SK-N-SH treated with all-trans-retinoic acid at 6 μM for 48 hours (cell line): ENCODE data around the gene SNRPE.
A peak's percentile ranks its signal among the peaks of the same experiment; 100 is the strongest.

ENCODE experiments used
- ATAC-seq: fragments of 200-7000 bp; cut with Tn5 transposase; 3 replicates; pipeline ENCODE4 v1.9.1; 2020; ENCODE audit warnings: mild to moderate bottlenecking, moderate library complexity
- ARNTL ChIP-seq: fragments of 450-650 bp; formaldehyde crosslinking; IDR thresholded peaks from 2 replicates; pipeline ENCODE4 v1.5.0; 2020; ENCODE audit warnings: low read depth, mild to moderate bottlenecking, moderate library complexity, borderline replicate concordance
- BACH2 ChIP-seq: fragments of 250-450 bp; sonication (Bioruptor Pico); IDR thresholded peaks from 2 replicates; pipeline ENCODE4 v1.9.0; 2021; ENCODE audit warnings: mild to moderate bottlenecking, borderline replicate concordance
- CREB5 ChIP-seq: fragments of 250-450 bp; sonication (Bioruptor Pico); IDR thresholded peaks from 2 replicates; pipeline ENCODE4 v1.5.1; 2020; ENCODE audit warnings: low read depth, mild to moderate bottlenecking, moderate library complexity
- CSDC2 ChIP-seq: fragments of 250-450 bp; sonication (Bioruptor Pico); IDR thresholded peaks from 2 replicates; pipeline ENCODE4 v1.5.0; 2020; ENCODE audit warnings: mild to moderate bottlenecking, moderate library complexity
- ESRRG ChIP-seq: fragments of 250-450 bp; sonication (Bioruptor Pico); IDR thresholded peaks from 2 replicates; pipeline ENCODE4 v1.6.1; 2021; ENCODE audit warnings: mild to moderate bottlenecking
- GLIS3 ChIP-seq: fragments of 250-450 bp; sonication (Bioruptor Pico); IDR thresholded peaks from 2 replicates; pipeline ENCODE4 v1.5.0; 2020; ENCODE audit warnings: mild to moderate bottlenecking, moderate library complexity
- ISL1 ChIP-seq: fragments of 250-450 bp; sonication (Bioruptor Pico); IDR thresholded peaks from 2 replicates; pipeline ENCODE4 v2.1.2; 2022; ENCODE audit warnings: mild to moderate bottlenecking, moderate library complexity
- OSR1 ChIP-seq: fragments of 250-450 bp; sonication (Bioruptor Pico); IDR thresholded peaks from 2 replicates; pipeline ENCODE4 v1.8.0; 2022; ENCODE audit warnings: moderate library complexity, mild to moderate bottlenecking, inconsistent platforms
- PATZ1 ChIP-seq: fragments of 250-450 bp; sonication (Bioruptor Pico); IDR thresholded peaks from 2 replicates; pipeline ENCODE4 v1.8.0; 2020; ENCODE audit warnings: mild to moderate bottlenecking, moderate library complexity, borderline replicate concordance
- PPARA ChIP-seq: fragments of 250-450 bp; sonication (Bioruptor Pico); IDR thresholded peaks from 2 replicates; pipeline ENCODE4 v1.5.0; 2020; ENCODE audit warnings: mild to moderate bottlenecking, borderline replicate concordance
- RARB ChIP-seq: fragments of 250-450 bp; sonication (Bioruptor Pico); IDR thresholded peaks from 2 replicates; pipeline ENCODE4 v1.8.0; 2021; ENCODE audit warnings: mild to moderate bottlenecking, moderate library complexity
- SNAI2 ChIP-seq: fragments of 250-450 bp; sonication (Bioruptor Pico); IDR thresholded peaks from 2 replicates; pipeline ENCODE4 v1.5.0; 2020; ENCODE audit warnings: mild to moderate bottlenecking, moderate library complexity
- TCF4 ChIP-seq: fragments of 250-450 bp; sonication (Bioruptor Pico); IDR thresholded peaks from 2 replicates; pipeline ENCODE4 v1.8.0; 2021; ENCODE audit warnings: mild to moderate bottlenecking, moderate library complexity, borderline replicate concordance
- TOX ChIP-seq: fragments of 250-450 bp; sonication (Bioruptor Pico); IDR thresholded peaks from 2 replicates; pipeline ENCODE4 v1.8.0; 2021; ENCODE audit warnings: mild to moderate bottlenecking, moderate library complexity, borderline replicate concordance
- TSHZ2 ChIP-seq: fragments of 250-450 bp; sonication (Bioruptor Pico); IDR thresholded peaks from 2 replicates; pipeline ENCODE4 v1.5.0; 2020; ENCODE audit warnings: mild to moderate bottlenecking, moderate library complexity
- ZC3H10 ChIP-seq: fragments of 250-450 bp; sonication (Bioruptor Pico); IDR thresholded peaks from 2 replicates; pipeline ENCODE4 v1.5.1; 2021; ENCODE audit warnings: mild to moderate bottlenecking, moderate library complexity
- ZFP3 ChIP-seq: fragments of 250-450 bp; sonication (Bioruptor Pico); IDR thresholded peaks from 2 replicates; pipeline ENCODE4 v1.5.0; 2020; ENCODE audit warnings: mild to moderate bottlenecking, moderate library complexity
- ZFP30 ChIP-seq: fragments of 450-650 bp; formaldehyde crosslinking; IDR thresholded peaks from 2 replicates; pipeline ENCODE4 v1.5.0; 2022; ENCODE audit warnings: mild to moderate bottlenecking, moderate library complexity
- ZNF565 ChIP-seq: fragments of 450-650 bp; formaldehyde crosslinking; conservative IDR thresholded peaks from 2 replicates; pipeline ENCODE4 v1.5.0; 2020; ENCODE audit warnings: low read depth, mild to moderate bottlenecking, moderate library complexity
- ZNF70 ChIP-seq: fragments of 450-650 bp; formaldehyde crosslinking; IDR thresholded peaks from 2 replicates; pipeline ENCODE4 v1.5.0; 2020; ENCODE audit warnings: mild to moderate bottlenecking, moderate library complexity
- ZNF8 ChIP-seq: fragments of 450-650 bp; formaldehyde crosslinking; IDR thresholded peaks from 2 replicates; pipeline ENCODE4 v1.5.0; 2020; ENCODE audit warnings: mild to moderate bottlenecking, moderate library complexity
- TF ChIP-seq, protein P1 (sequence below): fragments of 250-450 bp; sonication (Bioruptor Pico); IDR thresholded peaks from 2 replicates; pipeline ENCODE4 v1.8.0; 2021; ENCODE audit warnings: low read depth, mild to moderate bottlenecking, moderate library complexity, borderline replicate concordance
- TF ChIP-seq, protein P2 (sequence below): fragments of 250-450 bp; sonication (Bioruptor Pico); IDR thresholded peaks from 2 replicates; pipeline ENCODE4 v1.5.1; 2021; ENCODE audit warnings: mild to moderate bottlenecking, moderate library complexity

Gene SNRPE

DNA sequence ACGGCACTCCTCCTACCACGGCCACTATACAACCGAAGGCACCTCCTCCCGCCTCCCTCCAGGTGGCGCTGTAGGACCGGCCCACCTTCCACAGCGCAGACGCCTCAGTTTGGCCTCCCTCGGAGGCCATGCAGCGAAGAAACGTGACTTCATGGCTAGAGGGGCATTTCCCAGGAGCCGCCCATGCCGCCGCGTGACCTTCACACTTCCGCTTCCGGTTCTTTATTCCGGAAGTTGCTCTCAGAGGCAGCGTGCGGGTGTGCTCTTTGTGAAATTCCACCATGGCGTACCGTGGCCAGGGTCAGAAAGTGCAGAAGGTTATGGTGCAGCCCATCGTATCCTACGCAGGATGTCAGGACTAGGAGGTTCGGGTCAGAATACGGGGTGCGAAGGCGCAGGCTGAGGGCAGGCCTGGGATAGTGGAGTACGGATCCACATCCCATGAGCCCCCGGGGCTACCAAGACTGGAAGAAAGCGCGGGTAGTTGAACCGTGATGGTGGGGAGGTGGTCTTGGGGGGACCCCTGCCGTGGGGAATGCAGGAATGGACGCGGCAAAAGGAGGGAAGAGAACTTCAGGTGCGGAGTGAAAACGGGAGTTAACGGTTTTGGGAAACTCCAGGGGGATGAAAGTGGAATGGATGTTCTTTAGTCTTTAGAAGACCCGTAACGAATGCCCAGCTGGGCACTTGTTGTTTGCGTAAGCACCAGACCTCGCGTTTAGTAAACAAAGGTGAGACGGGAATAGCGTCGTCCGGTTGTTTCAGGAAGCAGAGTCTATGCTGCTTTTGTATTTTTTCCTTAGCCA lies at the start of gene SNRPE:
Gene SNRPE (plus strand): TSS at position 221 of the 806 bp plus-strand sequence. CDS start 61 bp downstream, at position 282.
- TF ChIP-seq ISL1 (CRISPR knock-in tag) = no peak
- TF ChIP-seq GLIS3 (CRISPR knock-in tag) = no peak
- TF ChIP-seq ZNF70 = no peak
- TF ChIP-seq ARNTL = peak; percentile 86
- no peak for TF ChIP-seq PPARA (CRISPR knock-in tag)
- TF ChIP-seq ZNF565 (CRISPR knock-in tag) = no peak
- TF ChIP-seq ZFP30 (CRISPR knock-in tag) = no peak
- TF ChIP-seq, protein P1, sequence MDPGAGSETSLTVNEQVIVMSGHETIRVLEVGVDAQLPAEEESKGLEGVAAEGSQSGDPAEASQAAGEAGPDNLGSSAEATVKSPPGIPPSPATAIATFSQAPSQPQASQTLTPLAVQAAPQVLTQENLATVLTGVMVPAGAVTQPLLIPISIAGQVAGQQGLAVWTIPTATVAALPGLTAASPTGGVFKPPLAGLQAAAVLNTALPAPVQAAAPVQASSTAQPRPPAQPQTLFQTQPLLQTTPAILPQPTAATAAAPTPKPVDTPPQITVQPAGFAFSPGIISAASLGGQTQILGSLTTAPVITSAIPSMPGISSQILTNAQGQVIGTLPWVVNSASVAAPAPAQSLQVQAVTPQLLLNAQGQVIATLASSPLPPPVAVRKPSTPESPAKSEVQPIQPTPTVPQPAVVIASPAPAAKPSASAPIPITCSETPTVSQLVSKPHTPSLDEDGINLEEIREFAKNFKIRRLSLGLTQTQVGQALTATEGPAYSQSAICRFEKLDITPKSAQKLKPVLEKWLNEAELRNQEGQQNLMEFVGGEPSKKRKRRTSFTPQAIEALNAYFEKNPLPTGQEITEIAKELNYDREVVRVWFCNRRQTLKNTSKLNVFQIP = peak; percentile 94; the same call in 1 of the 2 replicates
- peak; percentile 81 for TF ChIP-seq ZNF8 (CRISPR knock-in tag)
- peak; percentile 58; the same call in 1 of the 2 replicates for TF ChIP-seq TSHZ2
- TF ChIP-seq SNAI2 = no peak
- TF ChIP-seq PATZ1 (CRISPR knock-in tag) = no peak
- TF ChIP-seq TCF4 (CRISPR knock-in tag) = no peak
- TF ChIP-seq CREB5 (CRISPR knock-in tag) = no peak
- no peak for TF ChIP-seq ESRRG
- 0 out of 2 replicates have a peak, but pooled peaks have one; percentile 40 for TF ChIP-seq ZFP3
- TF ChIP-seq BACH2 (CRISPR knock-in tag) = no peak
- no peak for TF ChIP-seq RARB (CRISPR knock-in tag)
- no peak for TF ChIP-seq OSR1 (CRISPR knock-in tag)
- no peak; the same call in none of the 2 replicates for TF ChIP-seq ZC3H10 (CRISPR knock-in tag)
- TF ChIP-seq, protein P2, sequence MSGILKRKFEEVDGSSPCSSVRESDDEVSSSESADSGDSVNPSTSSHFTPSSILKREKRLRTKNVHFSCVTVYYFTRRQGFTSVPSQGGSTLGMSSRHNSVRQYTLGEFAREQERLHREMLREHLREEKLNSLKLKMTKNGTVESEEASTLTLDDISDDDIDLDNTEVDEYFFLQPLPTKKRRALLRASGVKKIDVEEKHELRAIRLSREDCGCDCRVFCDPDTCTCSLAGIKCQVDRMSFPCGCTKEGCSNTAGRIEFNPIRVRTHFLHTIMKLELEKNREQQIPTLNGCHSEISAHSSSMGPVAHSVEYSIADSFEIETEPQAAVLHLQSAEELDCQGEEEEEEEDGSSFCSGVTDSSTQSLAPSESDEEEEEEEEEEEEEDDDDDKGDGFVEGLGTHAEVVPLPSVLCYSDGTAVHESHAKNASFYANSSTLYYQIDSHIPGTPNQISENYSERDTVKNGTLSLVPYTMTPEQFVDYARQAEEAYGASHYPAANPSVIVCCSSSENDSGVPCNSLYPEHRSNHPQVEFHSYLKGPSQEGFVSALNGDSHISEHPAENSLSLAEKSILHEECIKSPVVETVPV = no peak
- TF ChIP-seq CSDC2 (CRISPR knock-in tag) = no peak
- peak; percentile 27 for TF ChIP-seq TOX (CRISPR knock-in tag)

DNA sequence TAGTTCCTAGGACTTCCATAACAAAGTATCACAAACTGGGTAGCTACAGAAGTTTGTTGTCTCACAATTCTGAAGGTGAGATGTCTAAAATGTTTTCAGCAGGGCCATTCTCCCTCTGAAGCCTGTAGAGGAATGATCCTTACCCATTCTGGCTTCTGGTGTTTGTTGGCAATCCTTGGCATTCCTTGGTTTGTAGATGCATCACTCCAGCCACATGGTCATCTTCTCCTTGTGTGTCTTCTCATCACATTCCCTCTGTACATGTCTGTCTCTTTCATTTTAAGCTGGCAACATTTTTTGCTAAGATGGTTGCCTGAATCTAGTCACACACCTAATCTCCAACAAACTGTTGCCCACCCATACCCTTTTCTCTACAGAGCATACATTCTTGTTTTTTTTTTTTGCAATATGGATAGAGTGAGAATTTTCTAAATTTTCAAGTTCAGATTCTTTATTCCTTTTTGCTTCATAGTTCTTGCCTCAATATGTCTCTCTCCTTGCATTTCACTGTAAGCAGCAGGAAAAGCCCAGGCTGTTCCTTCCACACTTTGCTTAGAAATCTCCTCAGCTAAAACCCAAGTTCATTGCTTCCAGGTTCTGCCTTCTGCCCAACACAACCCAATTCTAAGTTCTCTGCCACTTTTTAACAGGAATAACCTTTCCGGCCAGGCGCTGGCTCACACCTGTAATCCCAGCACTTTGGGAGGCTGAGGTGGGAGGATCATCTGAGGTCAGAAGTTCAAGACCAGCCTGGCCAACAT lies 47.6 kb upstream of the SNRPE start:
- ATAC-seq = no peak
- TF ChIP-seq ESRRG = no peak
- no peak for TF ChIP-seq RARB (CRISPR knock-in tag)
- TF ChIP-seq ZNF8 (CRISPR knock-in tag) = no peak
- TF ChIP-seq TOX (CRISPR knock-in tag) = no peak
- no peak for TF ChIP-seq SNAI2
- TF ChIP-seq ISL1 (CRISPR knock-in tag) = no peak
- TF ChIP-seq ZC3H10 (CRISPR knock-in tag) = no peak
- no peak for TF ChIP-seq ZNF565 (CRISPR knock-in tag)
- TF ChIP-seq ZFP30 (CRISPR knock-in tag) = no peak
- TF ChIP-seq TCF4 (CRISPR knock-in tag) = no peak
- TF ChIP-seq PATZ1 (CRISPR knock-in tag) = no peak
- TF ChIP-seq BACH2 (CRISPR knock-in tag) = no peak
- no peak for TF ChIP-seq TSHZ2

More for the DNA sequence above, at the start of gene SNRPE:
- ATAC-seq = peak; percentile 97
